Tibial nerve (tissue), 4 donors: ENCODE measurements around the gene SEMA3E. TPM values are rescaled to one million over a fixed set of nuclear protein-coding genes. Genes with fewer than 3 reads are reported as not detected.
"Not testable (repeated sequence)": the region's sequence is repeated elsewhere in the genome, so short reads cannot be mapped to it uniquely, and the experiment has no call there.

Experiments
- DNase-seq, 2 donors: peaks; one replicate each; pipeline ENCODE4 v3.0.0-alpha.2; 2019; ENCODE audit warnings: low spot score in 2 of 2
- H3K27ac ChIP-seq, 4 donors: fragments of 200-600 bp; sonication (generic) in 3 of 4; one replicate each; pipeline ENCODE4 v1.5.1; 2017 to 2019; ENCODE audit warnings: mild to moderate bottlenecking in 1 of 4
- H3K27me3 ChIP-seq, 2 donors: fragments of 200-600 bp; sonication (generic) in 1 of 2; one replicate each; pipeline versions ENCODE4 v1.5.1 to v1.6.0; 2017 to 2019
- H3K36me3 ChIP-seq, 3 donors: fragments of 200-600 bp; sonication (generic); one replicate each; pipeline ENCODE4 v1.5.1; 2018 to 2019
- H3K4me1 ChIP-seq, 4 donors: fragments of 200-600 bp; sonication (generic) in 3 of 4; one replicate each; pipeline ENCODE4 v1.5.1; 2017 to 2019
- H3K4me3 ChIP-seq, 4 donors: fragments of 200-600 bp; sonication (generic) in 3 of 4; one replicate each; pipeline ENCODE4 v1.5.1; 2017 to 2019; ENCODE audit warnings: mild to moderate bottlenecking in 1 of 4, moderate library complexity in 1 of 4
- H3K9me3 ChIP-seq, 4 donors: fragments of 200-600 bp; sonication (generic) in 3 of 4; one replicate each; pipeline ENCODE4 v1.5.1; 2017 to 2019
- EP300 ChIP-seq, 2 donors: sonication (generic); formaldehyde crosslinking; IDR thresholded peaks; one replicate each; pipeline ENCODE4 v1.6.1; 2017; ENCODE audit warnings: antibody characterized with exemption in 2 of 2, mild to moderate bottlenecking in 1 of 2
- POLR2A ChIP-seq, 2 donors: fragments of 450-650 bp; IDR thresholded peaks; one replicate each; pipeline ENCODE4 v1.6.1; 2017; ENCODE audit warnings: antibody characterized with exemption in 2 of 2, mild to moderate bottlenecking in 2 of 2, moderate library complexity in 2 of 2
- WGBS, 2 donors: methylation state at CpG; one replicate each; pipeline ENCODE4 v1.1.5; 2018; 5-methylcytosine and 5-hydroxymethylcytosine counted together
- total RNA-seq, 4 donors: library from RNA; depleted of rRNA; stranded (reverse); fragments of >200 nt; gene quantifications; one replicate each; pipeline ENCODE4 v1.1.0, GENCODE V29; 2016
- TF ChIP-seq, protein P1 (sequence below), 5 experiments: fragments of 200-600 bp in 3 of 5; fragments of 450-650 bp in 2 of 5; sonication (generic) in 3 of 5; IDR thresholded peaks; one replicate each; pipeline ENCODE4 v1.5.1; 2016 to 2019; ENCODE audit warnings: antibody characterized with exemption in 5 of 5, mild to moderate bottlenecking in 3 of 5, moderate library complexity in 2 of 5

The SEMA3E gene
- total RNA-seq, 4 donors from 2014 or later: 0.60 to 21.9 (median 2.9) TPM

DNA sequence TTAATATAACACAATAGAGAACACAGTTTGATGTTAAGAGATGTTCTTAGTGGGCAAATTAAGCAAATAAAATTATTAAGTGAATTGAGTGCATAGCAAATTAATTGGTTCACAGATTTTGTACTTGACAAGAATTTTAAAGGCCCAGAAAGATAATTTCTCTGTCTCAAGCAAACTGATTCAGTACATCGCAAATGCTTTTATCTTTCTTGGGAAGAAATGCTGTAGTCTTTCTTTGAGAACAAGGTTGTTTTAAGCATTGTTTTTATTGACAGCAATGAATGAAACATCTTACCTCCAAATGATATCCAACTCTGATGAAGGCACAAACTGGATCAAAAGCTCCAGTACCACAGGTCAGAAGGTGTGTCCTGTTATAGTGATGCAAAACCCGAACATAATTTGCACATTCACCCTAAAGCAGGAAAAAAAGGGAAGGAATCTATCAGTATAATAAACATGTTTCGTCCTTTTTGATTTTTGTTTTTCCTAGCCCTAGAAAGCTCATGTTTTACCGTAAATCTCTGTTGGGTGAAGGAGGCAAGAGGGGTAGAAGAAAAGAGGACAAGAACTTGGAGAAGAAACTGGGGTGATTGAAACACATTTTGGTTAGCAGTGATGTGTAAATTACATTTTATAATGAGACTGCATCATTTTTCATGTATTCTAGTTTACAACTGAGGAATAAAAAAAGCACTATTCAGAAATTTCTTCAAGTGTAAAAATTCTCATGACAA is 182.6 kb downstream of the SEMA3E start:
- Histone ChIP-seq H3K27me3 (no peaks in the 10 kb centered on the region), H3K9me3 (no peaks in the 10 kb centered on the region), H3K4me1 (peaks cover 0 to 6% (median 0%) of the 10 kb centered on the region in 4 donors), H3K4me3 (no peak overlapping the region), H3K36me3 (no peaks in the 10 kb centered on the region), H3K27ac (no peak overlapping the region)
- no peak for DNase-seq
- TF ChIP-seq POLR2A (IDR thresholded peaks at IDR 0.05): no peak
- TF ChIP-seq EP300 (IDR thresholded peaks at IDR 0.05): no peak
- TF ChIP-seq, protein P1, sequence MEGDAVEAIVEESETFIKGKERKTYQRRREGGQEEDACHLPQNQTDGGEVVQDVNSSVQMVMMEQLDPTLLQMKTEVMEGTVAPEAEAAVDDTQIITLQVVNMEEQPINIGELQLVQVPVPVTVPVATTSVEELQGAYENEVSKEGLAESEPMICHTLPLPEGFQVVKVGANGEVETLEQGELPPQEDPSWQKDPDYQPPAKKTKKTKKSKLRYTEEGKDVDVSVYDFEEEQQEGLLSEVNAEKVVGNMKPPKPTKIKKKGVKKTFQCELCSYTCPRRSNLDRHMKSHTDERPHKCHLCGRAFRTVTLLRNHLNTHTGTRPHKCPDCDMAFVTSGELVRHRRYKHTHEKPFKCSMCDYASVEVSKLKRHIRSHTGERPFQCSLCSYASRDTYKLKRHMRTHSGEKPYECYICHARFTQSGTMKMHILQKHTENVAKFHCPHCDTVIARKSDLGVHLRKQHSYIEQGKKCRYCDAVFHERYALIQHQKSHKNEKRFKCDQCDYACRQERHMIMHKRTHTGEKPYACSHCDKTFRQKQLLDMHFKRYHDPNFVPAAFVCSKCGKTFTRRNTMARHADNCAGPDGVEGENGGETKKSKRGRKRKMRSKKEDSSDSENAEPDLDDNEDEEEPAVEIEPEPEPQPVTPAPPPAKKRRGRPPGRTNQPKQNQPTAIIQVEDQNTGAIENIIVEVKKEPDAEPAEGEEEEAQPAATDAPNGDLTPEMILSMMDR (IDR thresholded peaks at IDR 0.05): no peak
- 68 to 85% methylated on average over 4 of the region's 4 CpGs for WGBS, 2 donors

DNA sequence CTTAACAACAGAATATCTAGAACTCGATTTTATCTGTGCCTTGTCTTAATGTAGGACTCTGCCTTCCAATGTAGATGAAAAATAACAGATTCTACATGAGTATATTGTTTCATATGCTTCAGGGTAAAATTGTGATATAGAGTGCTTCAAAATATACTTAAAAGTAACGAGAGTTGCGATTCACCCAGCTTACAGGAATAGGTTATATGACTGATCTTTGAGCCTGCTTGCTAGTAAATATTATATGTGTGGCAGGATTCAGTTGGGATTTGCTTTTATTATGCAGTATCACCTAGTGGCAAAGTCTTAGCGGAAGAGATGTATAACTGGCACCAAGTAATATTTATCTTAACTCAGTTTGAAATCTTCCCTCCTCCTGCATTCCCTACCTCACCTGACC is 183.3 kb downstream of the SEMA3E start:
- Histone ChIP-seq H3K4me1 (peaks cover 0 to 6% (median 0%) of the 10 kb centered on the region in 4 donors), H3K36me3 (no peaks in the 10 kb centered on the region), H3K27me3 (no peaks in the 10 kb centered on the region), H3K9me3 (no peaks in the 10 kb centered on the region), H3K27ac (no peak overlapping the region), H3K4me3 (no peak overlapping the region)
- TF ChIP-seq, protein P1 (IDR thresholded peaks at IDR 0.05): no peak
- TF ChIP-seq POLR2A (IDR thresholded peaks at IDR 0.05) (no peak), EP300 (IDR thresholded peaks at IDR 0.05) (no peak)
- WGBS, 2 donors: 93% methylated on average over 4 of the region's 4 CpGs
- DNase-seq: no peak

DNA sequence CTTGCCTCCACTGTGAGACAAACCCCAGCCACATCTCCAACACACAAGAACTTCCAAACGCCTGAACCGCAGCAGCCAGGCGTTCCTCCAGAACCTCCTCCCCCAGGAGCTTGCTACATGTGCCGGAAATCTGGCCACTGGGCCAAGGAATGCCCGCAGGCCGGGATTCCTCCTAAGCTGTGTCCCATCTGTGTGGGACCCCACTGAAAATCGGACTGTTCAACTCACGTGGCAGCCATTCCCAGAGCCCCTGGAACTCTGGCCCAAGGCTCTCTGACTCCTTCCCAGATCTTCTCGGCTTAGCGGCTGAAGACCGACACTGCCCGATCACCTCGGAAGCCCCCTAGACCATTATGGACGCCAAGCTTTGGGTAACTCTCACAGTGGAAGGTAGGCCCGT is 187.1 kb downstream of the SEMA3E start:
- DNase-seq, H3K9me3 ChIP-seq, H3K4me3 ChIP-seq, H3K4me1 ChIP-seq, H3K36me3 ChIP-seq, H3K27ac ChIP-seq, H3K27me3 ChIP-seq: not testable (repeated sequence)
- 81 to 92% methylated on average over 10 to 15 of the region's 15 CpGs for WGBS, 2 donors

DNA sequence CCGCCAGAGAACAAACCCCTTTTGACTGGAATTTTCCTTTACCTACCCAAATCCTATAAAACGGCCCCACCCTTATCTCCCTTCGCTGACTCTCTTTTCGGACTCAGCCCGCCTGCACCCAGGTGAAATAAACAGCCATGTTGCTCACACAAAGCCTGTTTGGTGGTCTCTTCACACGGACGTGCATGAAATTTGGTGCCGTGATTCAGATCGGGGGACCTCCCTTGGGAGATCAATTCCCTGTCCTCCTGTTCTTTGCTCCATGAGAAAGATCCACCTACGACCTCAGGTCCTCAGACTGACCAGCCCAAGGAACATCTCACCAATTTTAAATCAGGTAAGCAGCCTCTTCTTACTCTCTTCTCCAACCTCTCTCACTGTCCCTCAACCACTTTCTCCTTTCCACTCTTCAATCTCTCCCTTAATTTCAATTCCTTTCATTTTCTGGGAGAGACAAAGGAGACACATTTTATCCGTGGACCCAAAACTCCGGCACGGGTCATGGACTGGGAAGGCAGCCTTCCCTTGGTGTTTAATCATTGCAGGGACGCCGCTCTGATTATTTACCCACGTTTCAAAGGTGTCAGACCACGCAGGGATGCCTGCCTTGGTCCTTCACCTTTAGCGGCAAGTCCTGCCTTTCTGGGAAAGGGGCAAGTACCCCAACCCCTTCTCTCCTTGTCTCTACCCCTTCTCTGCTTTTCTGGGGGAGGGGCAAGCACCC is 188.8 kb downstream of the SEMA3E start:
- WGBS, 2 donors: 69 to 77% methylated on average over 18 of the region's 18 CpGs

DNA sequence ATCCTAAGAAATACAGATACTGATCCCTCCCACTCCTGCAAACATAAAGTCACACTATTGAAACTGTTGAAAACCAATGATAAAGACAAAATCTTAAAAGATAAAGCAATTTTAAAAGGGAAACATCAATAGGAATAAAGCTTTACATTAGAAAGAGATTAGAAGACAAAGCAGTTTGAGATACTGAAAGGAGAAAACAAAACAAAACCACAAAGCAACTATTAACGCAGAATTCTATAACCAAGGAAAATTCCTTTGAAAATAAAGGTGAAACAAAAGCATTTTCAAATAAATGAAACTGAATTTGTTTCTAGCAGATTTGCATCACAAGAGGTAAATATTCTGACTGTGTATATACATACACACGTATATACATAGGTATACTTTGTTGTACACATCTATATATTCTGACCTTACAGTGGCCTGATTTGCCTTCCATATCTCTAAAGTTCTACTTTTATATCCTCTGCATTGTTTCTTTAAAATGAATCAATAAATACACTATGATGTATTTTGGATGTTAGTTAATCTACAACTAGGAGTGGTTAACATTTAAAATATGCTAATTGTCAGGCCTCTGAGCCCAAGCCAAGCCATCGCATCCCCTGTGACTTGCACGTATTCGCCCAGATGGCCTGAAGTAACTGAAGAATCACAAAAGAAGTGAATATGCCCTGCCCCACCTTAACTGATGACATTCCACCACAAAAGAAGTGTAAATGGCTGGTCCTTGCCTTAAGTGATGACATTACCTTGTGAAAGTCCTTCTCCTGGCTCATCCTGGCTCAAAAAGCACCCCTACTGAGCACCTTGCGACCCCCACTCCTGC is 189.6 kb downstream of the SEMA3E start:
- 85 to 86% methylated on average over 6 of the region's 6 CpGs for WGBS, 2 donors
- H3K4me3 ChIP-seq, H3K27ac ChIP-seq, H3K27me3 ChIP-seq, H3K9me3 ChIP-seq, H3K4me1 ChIP-seq, H3K36me3 ChIP-seq, DNase-seq: not testable (repeated sequence)

More for the DNA sequence above, 188.8 kb downstream of the SEMA3E start:
- not testable (repeated sequence) for H3K4me3 ChIP-seq, H3K27me3 ChIP-seq, DNase-seq, H3K27ac ChIP-seq, H3K9me3 ChIP-seq, H3K36me3 ChIP-seq, H3K4me1 ChIP-seq

DNA sequence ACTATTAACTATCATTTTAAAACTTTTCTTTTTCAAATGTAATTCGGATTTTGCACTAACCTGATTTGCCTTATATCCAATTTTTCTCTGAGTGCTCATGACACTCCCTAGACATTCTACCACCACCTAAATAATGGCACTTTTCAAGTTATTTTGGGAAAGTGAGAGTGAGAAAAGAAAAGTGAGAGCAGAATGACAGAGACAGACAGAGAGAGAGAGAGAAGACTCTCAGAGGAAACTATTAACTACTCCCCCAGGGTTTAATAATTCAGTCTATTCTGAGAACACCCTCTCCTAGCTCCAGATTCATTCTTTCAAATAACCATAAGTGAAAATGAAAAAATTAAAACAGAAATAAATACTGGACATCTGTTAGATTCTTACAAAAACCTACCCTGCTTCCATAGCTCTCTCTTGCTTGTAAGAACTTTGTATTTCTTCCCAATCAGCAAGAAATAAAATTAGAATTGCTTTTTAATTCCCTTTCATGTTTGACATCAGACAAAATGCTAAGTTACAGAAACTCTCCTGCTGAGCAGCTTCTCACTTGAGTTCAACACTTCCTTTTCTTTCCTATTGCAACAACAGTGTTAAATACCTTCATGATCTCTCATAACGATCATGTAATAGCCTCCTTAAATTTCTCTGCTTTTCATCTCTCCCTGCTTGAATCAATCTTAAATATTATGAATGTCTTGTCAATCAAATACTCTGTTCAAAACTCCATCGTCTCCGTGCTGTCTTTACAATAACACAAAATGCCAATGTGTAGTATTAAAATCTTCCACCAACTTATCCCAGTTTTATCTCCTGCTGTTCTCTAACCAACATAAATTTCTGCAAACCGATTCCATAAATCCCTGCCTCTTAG is 191.7 kb downstream of the SEMA3E start:
- no peak for TF ChIP-seq POLR2A (IDR thresholded peaks at IDR 0.05)
- no peak for TF ChIP-seq EP300 (IDR thresholded peaks at IDR 0.05)
- TF ChIP-seq, protein P1 (IDR thresholded peaks at IDR 0.05): no peak
- Histone ChIP-seq H3K27ac (no peak overlapping the region), H3K9me3 (no peaks in the 10 kb centered on the region), H3K36me3 (no peaks in the 10 kb centered on the region), H3K4me1 (no peaks in the 10 kb centered on the region), H3K27me3 (no peaks in the 10 kb centered on the region), H3K4me3 (no peak overlapping the region)
- WGBS, 2 donors: 46 to 48% methylated on average over 5 of the region's 5 CpGs
- DNase-seq: no peak
